Gastroesophageal sphincter (tissue), 3 donors: ENCODE results near the gene NR4A2.

Experiments used
- CTCF ChIP-seq, 4 experiments: fragments of 200-600 bp in 2 of 4; fragments of 450-650 bp in 2 of 4; sonication (generic) in 1 of 4; IDR thresholded peaks; one replicate each; pipeline ENCODE4 v1.5.1; 2017 to 2019; ENCODE audit warnings: antibody characterized with exemption in 4 of 4, mild to moderate bottlenecking in 2 of 4, moderate library complexity in 2 of 4
- POLR2AphosphoS5 ChIP-seq: sonication (generic); formaldehyde crosslinking; IDR thresholded peaks from one replicate; pipeline ENCODE4 v1.6.1; 2017; ENCODE audit warnings: antibody characterized with exemption

- TF ChIP-seq CTCF (IDR thresholded peaks at IDR 0.05) (peak in 2 of 4 experiments; percentile 18 to 23), POLR2AphosphoS5 (no peak)
Measured at GRCh38 chr2:156333951-156334495, 1.5 kb upstream of the NR4A2 start.
